ENCODE results near the gene ETDB. TPM values are rescaled to one million over a fixed set of nuclear protein-coding genes. Genes with fewer than 3 reads are reported as not detected.
"Not testable (repeated sequence)": the region's sequence is repeated elsewhere in the genome, so short reads cannot be mapped to it uniquely, and the experiment has no call there.

ETDB gene
- not detected in 2 replicates for total RNA-seq (2014; rRNA removed; shearing (Covaris generic))

- DNase-seq (ENCODE audit: low read depth) = not testable (repeated sequence)
Observed at GRCh38 chrX:135120056-135120576, at the start of gene ETDB. Gene ETDB (minus strand): TSS chrX:135120526. CDS start chrX:135119261, 1,265 bp downstream.

- not testable (repeated sequence) for DNase-seq (ENCODE audit: low read depth)
Observed at GRCh38 chrX:135169534-135169933, 49.2 kb upstream of the ETDB start.

DNA sequence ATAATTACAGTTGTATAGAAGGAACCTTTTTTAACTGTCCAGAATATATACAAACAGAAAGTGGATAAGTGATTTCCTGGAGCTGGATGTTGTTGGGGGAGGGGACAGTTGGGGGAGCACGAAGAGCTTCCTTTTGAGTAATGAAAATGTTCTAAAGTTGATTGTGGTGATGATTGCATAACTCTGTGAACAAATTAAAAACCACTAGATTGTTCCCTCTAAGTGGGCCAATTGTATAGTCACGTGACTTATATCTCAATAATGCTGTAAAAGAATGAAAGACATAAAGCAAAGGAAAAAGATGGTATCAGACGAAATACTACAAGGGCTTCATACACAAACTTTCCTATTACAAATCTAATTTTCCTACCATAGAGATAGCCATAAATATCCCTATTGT lies 48.2 kb upstream of the ETDB start:
- no peak for DNase-seq (ENCODE audit: low read depth)

DNA sequence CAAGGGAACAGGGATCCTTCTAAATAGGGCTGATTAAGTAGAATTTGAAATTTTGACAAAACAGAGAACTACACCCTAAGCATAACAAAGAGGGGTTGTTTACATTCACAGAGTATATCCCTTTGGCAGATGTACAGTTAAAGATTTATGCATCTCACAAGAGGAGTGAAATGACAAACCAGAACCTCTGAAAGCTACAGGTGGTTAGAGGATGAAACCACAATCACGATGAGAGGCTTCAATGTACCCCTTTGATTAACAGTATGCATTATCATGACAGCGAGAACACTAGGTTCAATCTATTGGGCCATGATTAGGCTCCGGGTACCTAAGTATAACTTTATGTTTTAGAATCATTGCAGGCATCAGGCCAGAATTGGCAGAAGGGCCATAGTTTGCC lies 34.4 kb upstream of the ETDB start:
- not testable (repeated sequence) for DNase-seq (ENCODE audit: low read depth)

GRCh38 chrX:135126145-135126544 lies 5.8 kb upstream of the ETDB start:
- DNase-seq (ENCODE audit: low read depth) = not testable (repeated sequence)

GRCh38 chrX:135116064-135116463 lies 4.3 kb downstream of the ETDB start:
- DNase-seq (ENCODE audit: low read depth) = not testable (repeated sequence)

DNA sequence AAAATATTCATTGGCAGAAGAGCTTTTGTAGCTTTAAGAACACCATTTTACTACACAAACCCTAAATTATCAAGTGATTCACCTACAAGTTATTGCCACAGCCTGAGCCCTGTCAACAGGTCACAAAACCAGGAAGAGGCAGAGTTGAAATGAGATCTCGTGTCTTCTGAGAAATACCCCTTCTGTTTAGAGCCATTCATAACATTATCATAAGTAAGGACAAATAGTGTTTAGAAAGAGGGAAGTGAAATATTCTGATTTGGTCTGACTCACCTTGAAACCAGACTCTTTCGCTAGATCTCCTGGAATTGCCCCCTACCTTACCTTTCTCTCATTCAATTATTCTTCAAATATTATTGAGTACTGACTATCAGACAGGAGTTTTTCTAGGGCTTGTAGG lies 5.9 kb downstream of the ETDB start:
- no peak for DNase-seq (ENCODE audit: low read depth)

- DNase-seq (ENCODE audit: low read depth) = no peak
Observed at GRCh38 chrX:135112743-135113142, 7.6 kb downstream of the ETDB start.

DNA sequence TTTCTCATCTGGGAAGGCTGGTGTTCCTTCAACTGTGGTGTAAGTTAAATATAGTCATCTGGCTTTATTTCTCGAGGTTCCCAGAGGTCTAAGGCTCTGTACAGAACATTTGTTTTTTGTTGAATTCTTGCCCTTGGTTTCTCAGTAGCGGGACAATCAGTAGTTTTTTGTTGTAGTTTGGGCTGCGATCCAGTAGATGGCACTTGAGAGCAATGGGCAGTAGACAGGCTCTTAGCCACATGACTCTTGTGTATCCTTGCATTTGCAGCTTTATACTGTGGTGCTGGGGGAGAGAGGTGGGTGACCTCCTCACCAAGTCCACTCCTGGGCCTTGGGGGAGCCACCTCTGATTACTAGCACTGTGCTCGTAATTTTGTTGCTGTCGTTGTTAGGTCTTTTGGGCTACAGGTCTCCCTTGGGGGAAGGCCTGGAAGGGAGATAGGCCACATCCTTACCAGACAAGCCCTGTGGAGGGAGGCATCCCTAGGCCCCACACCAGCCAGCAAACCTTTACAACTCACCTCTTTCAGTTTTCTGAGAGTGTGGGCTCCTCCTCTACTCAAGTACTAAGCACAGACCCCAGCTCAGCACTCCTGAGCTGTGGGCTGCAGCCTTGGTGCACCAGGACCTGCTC lies 8.1 kb downstream of the ETDB start:
- DNase-seq (ENCODE audit: low read depth) = peak; percentile 43

- DNase-seq (ENCODE audit: low read depth) = no peak
Observed at GRCh38 chrX:135109554-135109953, 10.8 kb downstream of the ETDB start.

DNA sequence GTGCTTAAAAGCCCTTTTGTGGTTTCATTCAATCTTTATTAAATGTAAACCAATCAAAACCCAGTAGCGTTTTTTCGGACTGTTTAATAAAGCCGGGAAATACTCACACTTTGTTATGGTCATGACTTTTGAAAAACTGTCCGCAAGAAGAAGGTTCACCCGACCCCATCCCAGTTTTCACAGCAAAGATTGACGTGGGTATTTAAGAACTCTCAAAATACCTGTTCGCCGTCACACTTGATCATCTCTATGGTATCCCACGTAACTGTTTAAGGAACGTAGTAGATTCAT lies 20.9 kb downstream of the ETDB start:
- DNase-seq (ENCODE audit: low read depth) = no peak

GRCh38 chrX:135097196-135097744 lies 23.1 kb downstream of the ETDB start:
- not testable (repeated sequence) for DNase-seq (ENCODE audit: low read depth)

DNA sequence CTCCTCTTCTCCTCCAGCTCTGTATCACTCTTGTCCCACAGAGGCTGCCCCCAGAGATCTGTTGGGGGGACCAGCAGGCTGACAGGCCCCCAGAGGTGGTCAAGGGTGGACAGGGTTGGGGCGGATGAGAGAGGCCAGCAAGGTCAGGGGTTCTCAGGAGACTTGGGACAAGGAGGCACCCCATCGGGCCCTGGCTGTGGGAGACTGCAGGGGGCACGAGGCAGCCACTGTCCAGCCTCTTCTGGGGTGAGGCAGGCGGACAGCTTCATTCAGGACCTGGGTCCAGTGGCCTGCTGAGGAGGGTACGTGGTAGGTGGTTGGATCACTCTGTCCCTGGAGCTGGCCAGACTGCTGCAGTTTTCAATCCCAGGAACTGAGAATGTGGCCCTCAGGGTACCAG lies 24.6 kb downstream of the ETDB start:
- no peak for DNase-seq (ENCODE audit: low read depth)

- no peak for DNase-seq (ENCODE audit: low read depth)
Observed at GRCh38 chrX:135094726-135095125, 25.6 kb downstream of the ETDB start.

DNA sequence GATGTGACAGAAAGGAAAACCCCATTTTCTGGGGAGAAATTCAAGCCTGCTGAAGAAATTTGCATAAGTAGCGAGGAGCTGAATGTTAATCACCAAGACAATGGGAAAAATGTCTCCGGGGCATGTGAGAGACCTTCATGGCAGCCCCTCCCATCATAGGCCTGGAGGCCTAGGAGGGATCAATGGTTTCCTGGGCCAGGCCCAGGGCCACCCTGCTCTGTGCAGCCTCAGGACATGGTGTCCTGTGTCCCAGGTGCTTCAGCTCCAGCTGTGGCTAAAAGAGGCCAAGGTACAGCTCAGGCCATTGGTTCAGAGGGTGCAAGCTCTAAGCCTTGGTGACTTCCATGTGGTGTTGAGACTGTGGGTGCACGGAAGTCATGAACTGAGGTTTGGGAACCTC lies 31.2 kb downstream of the ETDB start:
- DNase-seq (ENCODE audit: low read depth) = no peak

- DNase-seq (ENCODE audit: low read depth) = peak; percentile 40
Observed at GRCh38 chrX:135087867-135088266, 32.5 kb downstream of the ETDB start.

DNA sequence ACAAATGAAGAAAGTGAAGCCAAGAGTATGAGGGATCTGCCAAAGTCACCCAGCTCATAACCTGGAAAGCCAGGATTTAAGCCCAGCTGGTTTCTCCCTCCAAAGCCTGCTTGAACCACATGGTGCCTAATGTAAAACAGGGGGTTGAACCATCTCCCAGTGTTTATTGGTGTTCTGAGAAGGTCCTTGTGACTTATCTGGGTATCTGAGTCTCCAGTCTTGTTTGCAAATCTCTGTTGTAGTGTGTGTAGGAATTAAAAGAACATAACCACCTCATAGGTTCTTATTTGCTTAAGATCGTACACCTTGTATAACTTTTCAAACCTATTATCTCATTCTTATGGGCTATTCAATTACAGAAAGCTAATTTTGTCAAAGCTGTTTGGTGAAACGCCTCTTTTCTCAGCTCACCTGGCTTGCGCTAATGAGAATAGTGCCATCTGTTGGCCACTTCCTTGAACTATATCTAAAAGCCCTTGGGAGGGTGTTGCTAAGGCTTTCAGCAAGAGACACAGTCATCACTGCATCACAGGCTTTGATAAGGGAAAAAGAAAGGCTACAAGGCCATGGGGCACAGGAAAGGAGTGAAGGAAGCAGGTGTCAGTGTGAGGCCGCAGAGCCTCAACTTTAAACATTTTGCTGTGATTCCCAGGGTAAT lies 34.0 kb downstream of the ETDB start:
- DNase-seq (ENCODE audit: low read depth) = peak; percentile 75

DNA sequence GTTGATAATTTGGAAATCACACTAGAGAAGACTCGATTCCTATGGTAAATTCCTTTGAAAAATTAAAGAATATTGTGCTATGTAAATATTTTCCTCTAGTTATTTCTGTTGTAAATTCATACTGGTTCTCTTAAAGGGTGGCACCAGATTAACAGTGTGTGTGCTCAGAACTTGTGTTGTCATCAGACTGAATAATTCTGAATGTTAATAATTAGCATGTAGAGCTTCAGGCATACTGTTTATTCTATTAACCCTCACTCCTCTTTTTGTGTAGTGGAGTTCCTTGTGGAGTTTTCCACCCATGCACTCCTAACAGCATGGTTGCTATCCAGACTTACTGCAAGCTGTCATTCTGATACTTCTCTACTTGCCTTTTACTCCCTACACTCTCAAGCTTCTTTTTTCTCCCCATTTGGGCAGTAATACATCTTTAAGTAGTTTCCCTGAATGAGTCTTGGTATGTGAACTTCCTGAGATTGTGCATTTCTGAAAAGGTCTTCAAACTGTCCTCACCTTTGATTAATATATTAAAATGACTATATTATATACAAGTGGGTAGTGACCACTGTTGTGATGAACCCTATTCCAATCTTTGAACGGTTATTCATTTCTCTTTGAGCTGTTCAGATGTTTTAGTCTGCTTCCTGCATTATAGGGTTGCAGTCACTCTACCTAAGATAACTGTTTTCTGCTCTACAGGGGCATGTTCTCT lies 38.5 kb downstream of the ETDB start:
- no peak for DNase-seq (ENCODE audit: low read depth)

Data from M059J (cell line).